Astrocyte of the spinal cord (primary cell): ENCODE data around the gene CHST10.
"Not testable (repeated sequence)": the region's sequence is repeated elsewhere in the genome, so short reads cannot be mapped to it uniquely, and the experiment has no call there.

Source experiments
- DNase-seq: peaks from one replicate; pipeline ENCODE4 v3.0.0; 2011; ENCODE audit warnings: low read depth, low spot score
- H3K4me3 ChIP-seq: 2 replicates; pipeline ENCODE4 v1.5.1; 2011; ENCODE audit warnings: low read depth, mild to moderate bottlenecking, low read length, moderate library complexity
- in situ Hi-C: cut with HindIII; loops from 2 replicates; pipeline ENCODE4 v1.10.0; 2017; ENCODE audit warnings: low sequenced_read_pairs
- TF ChIP-seq, protein P1 (sequence below): IDR thresholded peaks from 2 replicates; pipeline ENCODE4 v1.5.1; 2012; ENCODE audit warnings: low read depth, mild to moderate bottlenecking, low read length, inconsistent platforms

CHST10 gene, protein sequence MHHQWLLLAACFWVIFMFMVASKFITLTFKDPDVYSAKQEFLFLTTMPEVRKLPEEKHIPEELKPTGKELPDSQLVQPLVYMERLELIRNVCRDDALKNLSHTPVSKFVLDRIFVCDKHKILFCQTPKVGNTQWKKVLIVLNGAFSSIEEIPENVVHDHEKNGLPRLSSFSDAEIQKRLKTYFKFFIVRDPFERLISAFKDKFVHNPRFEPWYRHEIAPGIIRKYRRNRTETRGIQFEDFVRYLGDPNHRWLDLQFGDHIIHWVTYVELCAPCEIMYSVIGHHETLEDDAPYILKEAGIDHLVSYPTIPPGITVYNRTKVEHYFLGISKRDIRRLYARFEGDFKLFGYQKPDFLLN

DNA sequence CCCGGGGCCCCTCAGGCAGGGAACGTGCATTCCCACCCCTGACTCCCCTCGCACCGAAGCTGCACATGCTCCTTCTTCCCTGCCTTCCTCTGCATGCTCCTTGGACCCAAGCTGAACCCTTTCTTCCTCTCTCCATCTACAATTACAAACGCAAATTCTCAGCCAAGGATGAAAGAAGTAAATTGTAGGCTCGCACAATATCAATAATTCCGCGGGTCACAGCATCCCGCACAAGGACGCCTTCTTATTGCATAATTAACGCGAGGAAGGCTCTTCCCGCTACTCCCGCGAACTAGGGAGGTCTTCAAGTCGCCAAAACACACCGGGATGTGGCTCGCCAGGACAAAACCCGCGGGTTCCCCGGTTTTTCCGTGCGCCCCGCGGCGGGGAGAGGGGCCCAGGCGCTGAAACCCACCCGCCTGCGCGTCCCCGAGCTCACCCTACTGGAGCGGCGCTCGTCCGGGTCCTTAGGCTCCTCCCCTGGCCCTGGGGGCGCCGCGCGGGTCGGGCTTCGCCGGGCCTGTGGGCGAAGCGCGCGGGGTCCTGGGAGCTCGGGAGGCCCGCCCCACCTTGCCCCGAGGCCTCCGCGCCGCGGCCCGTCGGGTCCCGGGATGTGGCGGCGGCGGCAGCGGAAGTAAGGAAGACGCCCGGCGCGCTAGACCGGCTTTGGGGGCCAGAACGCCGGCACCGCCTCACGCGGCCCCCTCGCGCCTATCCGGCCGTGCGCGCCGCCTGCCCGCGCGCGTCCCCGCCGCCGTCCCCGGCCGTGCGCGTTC, at the start of gene CHST10:
TSS of gene CHST10 (minus strand) at position 734 of the 776 bp plus-strand sequence. CDS start 10,993 bp downstream, outside the sequence.
- TF ChIP-seq, protein P1, sequence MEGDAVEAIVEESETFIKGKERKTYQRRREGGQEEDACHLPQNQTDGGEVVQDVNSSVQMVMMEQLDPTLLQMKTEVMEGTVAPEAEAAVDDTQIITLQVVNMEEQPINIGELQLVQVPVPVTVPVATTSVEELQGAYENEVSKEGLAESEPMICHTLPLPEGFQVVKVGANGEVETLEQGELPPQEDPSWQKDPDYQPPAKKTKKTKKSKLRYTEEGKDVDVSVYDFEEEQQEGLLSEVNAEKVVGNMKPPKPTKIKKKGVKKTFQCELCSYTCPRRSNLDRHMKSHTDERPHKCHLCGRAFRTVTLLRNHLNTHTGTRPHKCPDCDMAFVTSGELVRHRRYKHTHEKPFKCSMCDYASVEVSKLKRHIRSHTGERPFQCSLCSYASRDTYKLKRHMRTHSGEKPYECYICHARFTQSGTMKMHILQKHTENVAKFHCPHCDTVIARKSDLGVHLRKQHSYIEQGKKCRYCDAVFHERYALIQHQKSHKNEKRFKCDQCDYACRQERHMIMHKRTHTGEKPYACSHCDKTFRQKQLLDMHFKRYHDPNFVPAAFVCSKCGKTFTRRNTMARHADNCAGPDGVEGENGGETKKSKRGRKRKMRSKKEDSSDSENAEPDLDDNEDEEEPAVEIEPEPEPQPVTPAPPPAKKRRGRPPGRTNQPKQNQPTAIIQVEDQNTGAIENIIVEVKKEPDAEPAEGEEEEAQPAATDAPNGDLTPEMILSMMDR, result no peak
- in situ Hi-C loops, result no loop called here
- H3K4me3 ChIP-seq, result peak within 1 kb of the TSS; percentile 83
- peak; percentile 49 for DNase-seq

DNA sequence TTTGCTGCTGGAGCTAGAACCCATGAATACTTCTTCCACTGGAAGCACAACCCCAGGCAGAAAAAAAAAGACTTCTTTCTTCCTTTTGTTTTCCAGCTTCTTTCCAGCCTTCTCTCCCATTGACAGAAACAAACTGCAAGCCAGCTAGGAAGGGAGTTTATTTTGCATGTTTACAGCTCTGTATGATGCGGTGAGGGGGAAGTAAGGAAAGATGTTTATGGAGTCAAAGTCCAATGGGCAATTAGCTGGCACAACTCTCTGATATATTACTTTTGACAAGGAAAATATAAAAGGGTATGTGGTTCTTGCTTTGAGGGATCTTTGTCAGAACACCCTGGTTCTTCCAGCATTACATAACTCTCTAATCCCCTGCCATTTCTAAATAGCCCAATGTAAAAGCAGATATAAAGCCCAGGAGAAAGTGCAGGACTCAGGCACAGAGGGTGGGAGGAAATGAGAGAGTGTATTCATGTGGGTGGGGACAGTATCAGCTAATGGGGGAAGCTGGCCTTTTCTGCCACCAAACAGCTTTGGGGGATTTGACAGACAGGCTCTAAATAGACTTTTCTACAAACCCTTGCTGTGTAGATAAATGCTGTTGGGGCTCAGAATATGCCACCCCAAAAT, 43.5 kb upstream of the CHST10 start:
- DNase-seq, result no peak
- in situ Hi-C loops, result no loop called here
- TF ChIP-seq, protein P1, result no peak
- no peak overlapping the region for H3K4me3 ChIP-seq

DNA sequence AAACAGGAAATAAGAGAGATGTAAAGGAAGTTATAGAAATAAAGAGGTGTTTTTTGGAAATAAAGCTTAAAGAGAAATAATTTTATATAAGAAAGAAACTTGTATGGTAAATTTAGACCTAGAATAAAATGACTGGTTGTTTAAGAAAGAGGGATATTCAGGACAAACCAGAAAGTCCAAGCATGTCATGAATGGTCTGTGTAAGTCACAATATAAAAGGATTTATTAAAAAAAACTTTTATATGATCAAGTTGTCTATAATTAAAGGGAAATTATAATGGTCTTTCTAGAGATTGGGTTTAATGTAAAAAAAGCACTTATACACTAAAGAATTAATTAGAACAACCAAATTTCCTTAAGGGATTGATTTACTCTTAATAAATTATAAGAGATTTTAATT, 38.9 kb upstream of the CHST10 start:
- H3K4me3 ChIP-seq, in situ Hi-C loops: not testable (repeated sequence)
- DNase-seq, result peak; percentile 17

DNA sequence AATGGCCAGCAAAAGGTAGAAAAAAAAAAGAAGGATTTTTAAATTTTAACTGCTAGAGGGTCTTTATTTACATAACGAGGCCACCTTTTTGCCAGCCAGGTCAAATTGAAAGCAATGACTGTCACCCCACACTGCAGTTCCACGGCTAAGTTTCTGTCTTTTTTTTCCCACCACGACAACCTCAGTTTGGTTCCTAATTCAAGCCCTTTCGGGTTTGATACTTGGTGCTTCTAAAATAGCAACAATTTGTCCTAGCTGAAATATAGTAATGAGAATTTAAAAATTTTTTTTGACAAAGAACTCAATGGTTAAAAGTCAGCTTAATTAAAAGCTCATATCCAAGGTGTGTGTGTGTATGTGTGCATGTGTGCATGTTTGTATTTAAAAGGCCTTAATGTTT, 36.4 kb upstream of the CHST10 start:
- no peak overlapping the region for H3K4me3 ChIP-seq
- DNase-seq, result no peak
- TF ChIP-seq, protein P1, result no peak
- in situ Hi-C loops, result no loop called here

DNA sequence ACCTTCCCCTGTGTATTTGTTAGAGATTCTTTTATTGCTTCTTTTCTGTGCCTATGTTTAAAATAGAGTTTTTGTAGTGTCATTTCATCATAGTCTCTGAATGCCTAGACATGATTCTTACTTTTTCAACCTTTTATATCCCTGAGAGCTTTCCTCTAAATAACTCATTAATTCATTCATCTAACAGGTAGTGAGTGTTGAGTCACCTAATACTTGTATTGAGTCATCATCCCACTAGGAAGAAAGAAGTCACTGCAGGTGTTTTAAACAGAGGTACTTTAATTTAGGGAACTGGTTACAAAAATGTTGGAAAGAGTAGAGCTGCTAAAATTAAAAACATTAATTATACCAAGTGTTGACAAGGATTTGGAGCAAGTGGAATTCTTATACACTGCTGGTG, 34.3 kb upstream of the CHST10 start:
- DNase-seq, result no peak
- H3K4me3 ChIP-seq, result no peak overlapping the region
- TF ChIP-seq, protein P1, result no peak
- in situ Hi-C loops, result no loop called here

DNA sequence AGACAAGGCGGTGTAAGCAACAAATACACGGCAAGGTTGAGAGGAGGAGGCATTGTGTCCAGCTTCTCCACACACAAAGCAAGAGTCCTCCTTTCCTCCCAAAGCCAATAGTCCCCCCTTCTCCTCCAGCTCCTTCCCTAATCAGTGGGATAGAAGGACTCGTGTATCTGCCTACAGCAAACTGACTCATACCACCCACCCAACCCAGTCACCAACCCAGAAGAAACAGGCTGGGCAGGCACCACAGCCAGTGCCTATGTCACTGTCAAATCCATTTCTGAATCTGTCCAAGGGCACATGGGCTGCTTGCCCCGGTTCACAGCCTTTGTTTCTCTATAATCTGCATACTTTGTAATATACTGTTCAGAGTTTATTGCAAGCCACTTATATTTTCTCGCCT, 33.6 kb upstream of the CHST10 start:
- in situ Hi-C loops, result no loop called here
- DNase-seq, result no peak
- H3K4me3 ChIP-seq, result no peak overlapping the region
- TF ChIP-seq, protein P1, result no peak

DNA sequence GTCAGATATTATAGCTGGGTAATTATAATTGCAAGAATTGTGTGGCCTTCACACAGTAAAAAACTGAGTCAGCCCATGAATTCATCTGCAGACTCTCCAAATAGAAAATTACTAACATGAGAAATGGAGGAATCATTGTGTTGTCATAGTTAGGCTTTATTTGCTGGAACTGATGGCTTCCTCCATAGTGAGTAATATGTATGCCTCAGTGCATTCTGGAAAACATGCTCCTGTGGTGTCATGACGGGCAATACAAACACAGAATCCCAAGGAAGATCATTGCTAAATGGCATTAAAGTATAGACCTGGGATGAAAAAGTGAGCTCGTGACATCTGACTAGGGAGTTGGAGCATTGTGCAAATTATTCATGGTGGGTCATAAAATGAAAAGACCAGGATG, 29.2 kb upstream of the CHST10 start:
- TF ChIP-seq, protein P1, result no peak
- DNase-seq, result no peak
- no peak overlapping the region for H3K4me3 ChIP-seq
- in situ Hi-C loops, result no loop called here
